ENCODE data around the gene CCND2.
A peak's percentile ranks its signal among the peaks of the same experiment; 100 is the strongest.

Gene CCND2

DNA sequence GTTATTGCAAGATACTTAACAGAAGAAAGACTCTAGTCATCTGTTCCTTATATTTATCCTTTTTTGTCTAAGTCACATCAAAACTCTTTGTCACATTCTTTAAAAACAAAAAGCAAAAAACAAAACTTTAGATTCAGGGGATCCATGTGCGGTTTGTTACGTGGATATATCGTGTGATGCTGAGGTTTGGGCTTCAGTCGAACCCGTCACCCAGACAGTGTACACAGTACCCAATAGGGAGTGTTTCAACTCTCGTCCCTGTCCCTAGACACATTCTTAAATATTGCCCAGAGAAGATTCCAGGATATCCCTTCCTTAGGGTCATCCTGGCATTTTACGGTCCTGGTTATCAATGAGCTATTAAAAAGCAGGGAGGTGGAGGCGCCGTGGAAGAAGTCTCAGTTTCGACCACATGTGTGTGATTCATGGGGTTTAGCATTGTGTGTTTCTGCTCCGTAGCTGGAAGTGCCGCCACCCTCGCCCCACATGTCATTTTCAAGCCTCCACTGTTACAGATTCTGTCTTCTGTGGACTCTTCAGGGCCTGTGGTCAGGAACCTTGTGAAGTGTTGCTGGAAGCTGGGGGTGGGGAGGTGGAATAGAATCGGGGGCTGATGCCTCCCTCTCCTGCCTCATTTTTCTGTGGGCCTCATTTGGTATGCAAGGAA, 19.9 kb downstream of the CCND2 start:
- no peak for DNase-seq

DNA sequence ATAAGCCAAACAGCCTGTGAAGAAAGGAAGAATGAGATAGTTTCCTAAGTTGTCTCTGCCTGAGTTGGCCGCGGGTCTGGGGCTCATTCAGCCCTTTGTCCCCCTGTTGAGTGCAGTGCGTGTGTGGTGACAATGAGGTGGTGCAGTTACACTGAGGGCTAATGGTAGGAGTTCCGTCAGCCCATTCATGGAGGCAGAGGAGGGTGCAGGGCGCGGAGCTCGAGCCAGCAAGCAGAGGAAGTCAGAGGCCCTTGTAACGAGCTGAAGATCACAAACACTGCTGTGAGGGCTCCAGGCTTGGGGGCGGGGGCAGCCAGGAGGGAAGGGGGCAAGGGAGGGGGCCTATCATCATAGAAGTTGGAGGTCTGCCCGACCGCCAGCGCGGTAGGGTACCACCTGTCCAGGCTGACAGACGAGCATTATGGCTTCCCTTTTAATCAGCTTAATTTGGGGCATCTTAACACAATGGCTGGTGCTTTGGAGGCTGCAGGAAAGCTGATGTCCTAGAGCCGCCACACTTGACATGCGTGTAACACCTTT, 20.5 kb downstream of the CCND2 start:
- no peak for DNase-seq

DNA sequence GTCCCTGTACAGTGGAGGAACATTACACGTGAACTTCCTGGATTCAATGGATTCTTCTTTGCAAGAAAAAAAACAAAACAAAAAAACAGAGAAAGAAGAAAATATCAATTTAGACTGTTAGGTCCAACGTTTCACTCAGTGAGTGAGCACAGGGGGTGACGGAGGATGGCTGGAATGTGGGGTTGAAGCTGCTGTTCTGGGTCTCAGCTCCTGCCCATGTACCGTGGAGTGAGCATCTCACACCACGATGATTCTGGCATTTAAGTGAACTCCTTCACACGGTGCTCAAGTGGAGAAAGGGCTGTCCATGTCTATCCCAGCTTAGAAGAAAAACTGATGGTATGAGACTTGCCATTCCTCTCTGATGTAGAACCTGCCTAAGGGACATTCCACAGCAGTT, 23.2 kb downstream of the CCND2 start:
- DNase-seq, result no peak

DNA sequence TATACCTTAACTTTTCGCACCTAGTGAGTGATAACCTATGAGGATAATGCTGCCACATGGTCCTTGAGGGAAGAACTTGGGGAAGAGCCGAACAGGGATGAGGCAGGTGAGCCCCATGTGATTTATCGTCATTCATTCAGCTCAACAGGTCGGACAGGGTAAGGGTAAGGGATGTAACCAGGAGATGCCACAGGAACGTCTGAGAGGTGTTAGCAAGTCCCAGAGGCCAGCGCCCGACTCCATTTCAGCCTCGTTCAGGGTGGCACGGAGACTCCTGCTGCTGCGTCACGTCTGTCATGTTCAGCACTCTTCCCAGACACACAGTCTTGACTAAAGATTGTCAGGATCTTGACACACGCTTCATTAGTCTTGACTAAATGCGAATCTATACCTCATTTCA, 24.1 kb downstream of the CCND2 start:
- no peak for DNase-seq

DNA sequence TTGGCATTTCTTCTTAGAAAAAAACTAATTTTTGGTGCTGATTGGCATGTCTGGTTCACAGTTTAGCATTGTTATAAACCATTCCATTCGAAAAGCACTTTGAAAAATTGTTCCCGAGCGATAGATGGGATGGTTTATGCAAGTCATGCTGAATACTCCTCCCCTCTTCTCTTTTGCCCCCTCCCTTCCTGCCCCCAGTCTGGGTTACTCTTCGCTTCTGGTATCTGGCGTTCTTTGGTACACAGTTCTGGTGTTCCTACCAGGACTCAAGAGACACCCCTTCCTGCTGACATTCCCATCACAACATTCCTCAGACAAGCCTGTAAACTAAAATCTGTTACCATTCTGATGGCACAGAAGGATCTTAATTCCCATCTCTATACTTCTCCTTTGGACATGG, 27.3 kb downstream of the CCND2 start:
- DNase-seq, result no peak

DNA sequence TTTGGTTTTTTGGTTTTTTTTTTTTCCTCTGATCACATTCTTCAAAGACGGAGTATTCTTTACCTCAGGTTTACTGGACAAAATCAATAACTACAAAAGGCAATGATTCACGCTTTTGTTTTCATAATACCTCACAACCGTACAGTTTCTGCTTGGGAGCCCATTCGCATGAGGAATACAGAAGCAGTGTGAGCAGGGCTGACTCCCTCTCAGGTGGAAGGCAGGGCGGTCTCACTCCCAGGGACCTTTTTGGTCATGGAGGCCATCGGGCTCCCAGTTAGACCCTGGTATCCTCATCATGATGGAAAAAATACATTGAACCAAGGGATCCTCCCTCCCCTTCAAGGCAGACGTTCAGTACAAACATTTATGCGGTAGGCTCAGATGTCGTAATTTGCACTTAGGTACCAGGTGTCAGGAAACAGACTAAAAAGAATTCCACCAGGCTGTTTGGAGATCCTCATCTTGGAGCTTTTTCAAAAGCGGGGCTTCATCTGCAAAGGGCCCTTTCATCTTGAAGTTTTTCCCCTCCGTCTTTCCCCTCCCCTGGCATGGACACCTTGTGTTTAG, 28.5 kb downstream of the CCND2 start:
- no peak for DNase-seq

DNA sequence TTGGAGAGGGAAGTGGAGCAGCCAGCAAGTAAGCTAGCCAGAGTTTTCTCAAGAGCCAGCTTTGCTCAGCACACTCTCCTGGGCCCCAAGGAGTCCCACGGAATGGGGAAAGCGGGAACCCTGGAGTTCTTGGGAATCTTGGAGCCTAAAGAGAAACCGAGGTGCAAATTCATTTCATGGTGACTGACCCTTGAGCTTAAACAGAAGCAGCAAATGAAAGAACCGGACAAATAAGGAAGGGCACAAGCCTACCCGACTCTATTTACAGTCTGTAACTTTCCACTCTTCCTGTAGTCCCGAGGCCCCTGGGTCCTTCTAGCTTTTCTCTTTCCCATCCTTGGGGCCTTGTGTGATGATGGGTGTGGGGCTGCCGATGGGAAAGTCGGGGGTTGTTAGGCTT, 29.3 kb downstream of the CCND2 start:
- no peak for DNase-seq

DNA sequence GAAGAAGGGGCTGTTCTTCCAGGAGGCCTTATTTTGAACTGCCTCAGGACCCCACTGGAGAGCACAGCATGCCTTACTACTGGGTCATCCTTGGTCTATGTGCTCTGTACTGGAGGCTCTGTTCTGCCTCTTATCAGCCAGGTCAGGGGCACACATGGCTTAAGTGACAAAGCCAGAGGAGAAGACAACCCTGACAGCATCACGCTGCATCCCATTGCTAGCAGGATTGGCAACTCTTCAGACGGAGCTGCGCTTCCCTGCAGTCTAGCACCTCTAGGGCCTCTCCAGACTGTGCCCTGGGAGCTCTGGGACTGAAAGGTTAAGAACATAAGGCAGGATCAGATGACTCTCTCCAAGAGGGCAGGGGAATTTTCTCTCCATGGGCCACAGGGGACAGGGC, 30.2 kb downstream of the CCND2 start:
- DNase-seq, result no peak

DNA sequence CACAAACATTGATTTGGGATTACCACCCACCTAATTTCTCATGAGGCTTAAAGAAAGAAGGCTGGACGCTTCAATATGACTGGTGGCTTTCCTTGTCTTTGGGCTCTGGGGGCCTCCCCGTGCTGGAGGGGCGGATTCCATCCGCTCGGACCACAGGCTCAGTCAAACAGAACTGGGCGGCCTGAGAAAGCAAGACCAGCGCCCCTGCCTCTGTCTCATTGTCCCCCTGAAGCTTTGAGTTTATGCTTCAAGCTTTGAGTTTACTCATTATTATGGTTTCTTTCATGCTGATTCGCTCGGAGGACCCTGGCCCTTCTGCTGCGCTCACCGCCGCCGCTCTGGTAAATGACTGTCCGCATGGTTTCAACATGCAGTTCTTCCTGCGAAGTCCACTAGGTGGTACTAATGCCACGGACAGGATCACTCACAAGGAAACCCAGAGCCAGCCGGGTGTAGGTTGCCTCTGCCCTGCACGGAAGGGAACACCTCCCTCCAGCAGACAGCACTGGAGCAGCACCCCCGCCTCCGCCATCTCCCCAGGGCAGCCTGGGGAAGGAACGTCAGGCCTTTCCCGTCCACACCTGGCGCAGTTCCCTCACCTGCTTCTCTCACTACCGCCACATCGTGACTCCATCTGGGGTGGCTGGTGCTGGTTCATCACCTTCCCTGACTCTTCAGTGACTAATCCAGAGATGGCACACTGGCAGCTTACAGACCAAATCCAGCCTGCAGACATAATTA, 34.2 kb downstream of the CCND2 start:
- DNase-seq, result peak; percentile 21

DNA sequence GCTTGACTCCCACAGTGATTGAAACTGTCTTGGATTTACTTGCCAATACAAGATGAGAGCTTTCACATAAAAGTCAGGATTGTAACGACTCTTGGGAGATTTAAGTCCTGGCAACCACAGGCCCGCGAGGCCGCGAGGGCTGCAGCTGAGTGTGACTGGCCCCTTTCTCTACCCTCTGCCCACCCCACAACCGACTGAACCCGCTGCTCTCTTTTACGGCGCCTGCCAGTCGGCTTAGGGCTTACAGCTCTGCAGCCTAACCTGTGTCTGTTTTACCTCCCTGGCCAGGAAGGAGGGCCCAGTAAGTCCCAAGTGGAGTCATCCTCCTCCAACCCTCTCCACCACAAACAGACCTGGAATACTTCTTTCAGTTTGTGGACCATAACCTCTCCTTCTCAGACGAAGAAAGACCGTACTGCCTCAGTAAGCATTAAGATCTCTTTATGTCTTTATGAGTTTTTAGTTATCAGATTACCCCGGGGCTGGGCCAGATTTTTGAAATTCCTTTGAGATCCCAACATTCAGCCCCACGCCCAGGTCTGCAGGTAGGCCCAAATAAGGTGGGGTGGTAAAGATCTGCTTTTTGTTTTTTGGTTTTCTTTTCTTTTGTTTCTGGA, 34.9 kb downstream of the CCND2 start:
- no peak for DNase-seq

DNA sequence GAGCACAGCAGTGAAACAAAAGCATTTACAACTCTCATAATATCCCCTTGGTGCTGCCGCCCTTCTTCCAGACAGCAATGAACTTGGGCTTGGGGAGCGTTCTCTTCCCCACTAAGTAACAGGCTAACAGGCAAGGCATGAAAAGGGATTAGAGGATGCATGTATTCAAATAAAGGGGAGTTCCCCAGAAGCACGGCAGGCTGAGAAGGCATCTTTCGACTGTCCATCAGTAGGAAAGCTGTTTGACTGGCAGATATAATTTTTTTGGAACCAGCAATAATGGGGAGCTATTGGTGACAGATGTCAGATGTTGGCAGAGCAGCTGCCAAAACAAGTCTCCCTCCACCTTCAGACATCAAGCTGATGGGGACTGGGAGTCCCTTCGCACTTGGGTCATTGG, 38.2 kb downstream of the CCND2 start:
- DNase-seq, result no peak

DNA sequence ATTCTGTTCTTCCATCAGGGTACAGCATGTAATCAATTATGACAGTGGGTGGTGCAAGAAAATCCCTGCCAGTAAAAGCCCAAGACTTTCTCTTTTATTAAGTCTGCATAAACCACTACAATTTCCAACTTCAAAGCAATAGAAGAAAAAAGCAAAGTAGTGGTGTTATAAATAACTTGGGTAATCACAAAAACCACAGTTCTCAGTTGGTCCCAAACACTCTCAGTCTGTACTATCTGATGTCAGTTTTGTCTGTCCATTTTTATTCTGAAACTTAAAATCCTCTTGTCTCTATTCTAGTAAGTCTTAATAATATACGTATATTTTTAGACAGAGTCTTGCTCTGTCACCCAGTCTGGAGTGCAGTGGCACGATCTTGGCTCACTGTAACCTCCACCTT, 38.7 kb downstream of the CCND2 start:
- no peak for DNase-seq

DNA sequence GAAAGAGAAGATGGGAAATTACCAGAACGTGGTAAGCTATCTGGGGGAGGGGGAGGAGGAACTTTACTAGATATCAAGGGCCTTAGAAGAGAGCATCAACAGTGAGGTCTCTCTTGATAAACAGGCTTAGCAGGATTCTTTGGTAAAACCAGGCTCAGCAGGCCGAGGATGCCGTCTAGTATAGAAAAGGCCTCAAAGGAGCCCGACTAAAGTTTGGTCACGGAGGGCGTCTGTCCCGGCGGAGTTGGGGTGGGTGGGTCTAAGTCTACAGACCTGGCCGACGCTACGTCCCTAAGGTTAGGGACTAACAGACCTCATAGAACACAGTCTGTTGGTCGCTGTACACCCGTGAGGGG, 46.9 kb downstream of the CCND2 start:
- no peak for DNase-seq

DNA sequence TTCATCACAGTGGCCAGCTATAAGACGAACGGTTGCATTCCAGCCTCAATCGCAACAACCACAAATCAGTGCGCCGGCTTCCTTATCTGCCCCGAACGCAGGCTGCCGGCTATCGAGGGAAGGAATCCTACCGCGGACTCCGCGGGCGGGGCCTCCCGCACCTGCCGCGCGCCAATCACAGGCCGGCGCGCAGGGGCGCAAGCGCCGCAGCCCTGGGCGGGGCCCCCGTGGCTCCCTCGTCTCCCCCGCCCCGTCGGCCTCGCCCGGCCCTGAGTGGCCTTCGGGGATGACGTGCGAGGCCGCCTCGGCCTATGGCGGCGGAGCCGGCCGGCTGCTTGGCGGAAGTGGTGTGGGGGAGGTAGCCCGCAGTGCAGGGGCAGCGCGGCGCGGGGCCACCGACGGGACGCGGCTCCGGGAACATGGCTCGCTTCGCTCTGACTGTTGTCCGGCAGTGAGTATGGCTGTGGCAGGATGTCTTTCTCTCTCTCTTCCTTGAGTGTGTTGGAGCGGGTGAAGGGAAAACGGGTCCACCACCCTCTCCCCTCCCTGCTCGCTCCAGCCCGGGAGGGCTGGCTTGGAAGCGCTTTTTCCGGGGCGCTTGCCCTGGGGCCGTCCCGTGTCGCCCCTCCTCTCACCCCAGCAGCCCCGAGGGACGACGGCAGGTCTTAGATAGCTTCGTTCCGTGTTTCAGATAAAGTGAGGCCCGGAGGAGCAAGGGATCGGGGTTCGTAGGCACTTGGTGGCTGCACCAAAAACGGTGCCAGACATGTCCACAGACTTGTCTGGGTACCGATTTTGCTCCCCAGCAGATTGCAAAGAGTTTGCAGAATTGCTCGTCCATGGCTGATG, 47.5 kb downstream of the CCND2 start, which contains the start of gene TIGAR:
Gene TIGAR, plus strand, starts transcription at position 361 of the 849 bp plus-strand sequence. Its CDS starts 59 bp downstream, at position 420.
- DNase-seq, result peak; percentile 37

DNA sequence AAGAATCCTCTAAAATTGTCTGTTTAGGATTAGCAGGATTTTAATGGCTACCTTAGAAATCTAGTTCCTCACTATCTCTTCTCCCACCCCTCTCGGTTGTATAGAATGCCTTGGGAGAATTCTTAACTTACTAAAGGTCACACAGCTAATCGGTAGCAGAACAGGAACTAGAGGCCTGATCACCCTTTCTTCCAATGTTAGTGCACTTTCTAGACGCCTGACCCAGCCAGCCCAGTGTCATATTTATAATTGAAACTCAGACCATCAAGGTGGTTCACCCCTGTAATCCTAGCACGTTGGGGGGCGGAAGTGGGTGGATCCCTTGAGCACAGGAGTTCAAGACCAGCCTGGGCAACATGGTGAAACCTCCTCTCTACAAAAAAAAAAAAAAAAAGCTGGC, 49.2 kb downstream of the CCND2 start:
- no peak for DNase-seq
